GM19238 (cell line): ENCODE measurements around the gene TECPR1.

Source experiments
- DNase-seq: peaks from one replicate; pipeline ENCODE4 v3.0.0; 2011; ENCODE audit warnings: low spot score; ENCODE audit not compliant: insufficient read length

Gene TECPR1

DNA sequence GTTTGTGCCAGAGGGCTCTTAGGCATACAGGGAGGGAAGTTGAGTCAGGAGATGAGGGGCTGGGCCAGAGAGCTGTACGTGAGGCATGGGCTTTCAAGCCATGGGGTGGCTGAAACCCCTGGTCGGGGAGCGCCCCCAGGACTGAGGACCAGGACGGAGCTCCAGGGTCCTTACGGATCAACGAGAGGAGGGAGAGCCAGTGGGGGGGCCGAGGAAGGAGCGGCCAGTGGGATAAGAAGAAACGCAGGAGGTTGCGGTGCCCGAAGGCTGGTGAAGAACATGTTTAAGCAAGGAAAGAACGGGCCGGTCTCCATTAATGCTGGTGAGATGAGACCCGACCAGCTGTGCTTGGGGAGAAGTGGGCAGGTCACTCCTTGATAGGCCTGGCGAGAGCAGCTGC, 84.4 kb downstream of the TECPR1 start:
- DNase-seq: no peak

DNA sequence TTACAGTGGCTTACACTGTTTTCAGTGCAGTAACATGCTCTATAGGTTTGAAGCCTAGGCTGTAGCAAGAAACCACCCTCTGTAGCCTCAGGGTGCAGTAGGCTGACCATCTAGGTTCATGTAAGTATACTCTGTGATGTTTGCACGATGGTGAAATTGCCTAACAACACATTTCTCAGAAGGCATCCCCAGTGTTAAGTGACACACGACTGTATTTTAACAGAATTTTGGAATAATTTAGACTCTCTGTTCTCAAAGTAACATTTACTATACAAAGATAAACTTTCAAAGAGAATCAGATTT, 85.4 kb downstream of the TECPR1 start:
- no peak for DNase-seq

- peak; percentile 45 for DNase-seq
These were observed 86.0 kb downstream of the TECPR1 start for GRCh38 chr7:98165827-98166667.
